Mesenchymal stem cell (in vitro differentiated cells and primary cell): Measurements from ENCODE around the gene ENDOG.
"Not testable (repeated sequence)": the region's sequence is repeated elsewhere in the genome, so short reads cannot be mapped to it uniquely, and the experiment has no call there.

Experiments used
- DNase-seq: peaks from one replicate; pipeline ENCODE4 v3.0.0-alpha.2; 2013
- H2AFZ ChIP-seq: one replicate; pipeline ENCODE4 v1.6.1; 2013; ENCODE audit warnings: low read depth, mild to moderate bottlenecking, control low read depth, inconsistent platforms, low read length, moderate library complexity
- H2AK5ac ChIP-seq: 2 replicates; pipeline ENCODE4 v1.6.1; 2013; ENCODE audit warnings: low read length, moderate library complexity, mild to moderate bottlenecking, inconsistent platforms; ENCODE audit not compliant: severe bottlenecking
- H2BK120ac ChIP-seq: one replicate; pipeline ENCODE4 v1.6.1; 2013; ENCODE audit warnings: low read depth, mild to moderate bottlenecking, inconsistent platforms, low read length, moderate library complexity
- H2BK12ac ChIP-seq, 2 experiments: one replicate each; pipeline ENCODE4 v1.6.1; 2013; ENCODE audit warnings: inconsistent platforms in 2 of 2, low read length in 2 of 2, mild to moderate bottlenecking in 2 of 2, moderate library complexity in 2 of 2, control low read depth in 1 of 2
- H2BK15ac ChIP-seq: one replicate; pipeline ENCODE4 v1.6.1; 2013; ENCODE audit warnings: mild to moderate bottlenecking, low read depth, inconsistent platforms; ENCODE audit not compliant: poor library complexity, severe bottlenecking
- H2BK5ac ChIP-seq: 2 replicates; pipeline ENCODE4 v1.6.1; 2013; ENCODE audit warnings: low read depth, mild to moderate bottlenecking, low read length, control low read depth, inconsistent platforms; ENCODE audit not compliant: poor library complexity, severe bottlenecking
- H3K14ac ChIP-seq, 2 experiments: one replicate each; pipeline ENCODE4 v1.6.1; 2013; ENCODE audit warnings: inconsistent platforms in 2 of 2, low read length in 2 of 2, control low read depth in 1 of 2, mild to moderate bottlenecking in 1 of 2, moderate library complexity in 1 of 2
- H3K18ac ChIP-seq, 2 experiments: one replicate each; pipeline ENCODE4 v1.6.1; 2013; ENCODE audit warnings: inconsistent platforms in 2 of 2, low read length in 2 of 2, control low read depth in 1 of 2, low read depth in 1 of 2, mild to moderate bottlenecking in 1 of 2
- H3K23ac ChIP-seq, 2 experiments: one replicate each; pipeline ENCODE4 v1.6.1; 2013; ENCODE audit warnings: inconsistent platforms in 2 of 2, low read length in 2 of 2, mild to moderate bottlenecking in 2 of 2, moderate library complexity in 2 of 2, control low read depth in 1 of 2
- H3K27ac ChIP-seq: 2 replicates; pipeline ENCODE4 v1.5.1; 2013; ENCODE audit warnings: mild to moderate bottlenecking, moderate library complexity, low read length, control low read depth, inconsistent platforms; ENCODE audit not compliant: poor library complexity, severe bottlenecking
- H3K27me3 ChIP-seq, 2 experiments: 2 replicates each; pipeline versions ENCODE4 v1.6.1 to v1.7.0; 2013; ENCODE audit warnings: low read length in 2 of 2, mild to moderate bottlenecking in 2 of 2, moderate library complexity in 2 of 2, control low read depth in 1 of 2, inconsistent platforms in 1 of 2; ENCODE audit not compliant: control insufficient read depth in 1 of 2, insufficient read depth in 1 of 2
- H3K36me3 ChIP-seq, 2 experiments: 2 replicates each; pipeline versions ENCODE4 v1.6.1 to v1.7.0; 2013; ENCODE audit warnings: low read length in 2 of 2, control low read depth in 1 of 2, inconsistent platforms in 1 of 2, low read depth in 1 of 2, mild to moderate bottlenecking in 1 of 2; ENCODE audit not compliant: insufficient read depth in 2 of 2, control insufficient read depth in 1 of 2
- H3K4ac ChIP-seq, 2 experiments: one replicate each; pipeline ENCODE4 v1.6.1; 2013; ENCODE audit warnings: inconsistent platforms in 2 of 2, low read length in 2 of 2, mild to moderate bottlenecking in 2 of 2, moderate library complexity in 2 of 2, control low read depth in 1 of 2, low read depth in 1 of 2
- H3K4me1 ChIP-seq: 2 replicates; pipeline ENCODE4 v1.6.1; 2013; ENCODE audit warnings: low read depth, low read length, control low read depth; ENCODE audit not compliant: control insufficient read depth, insufficient read depth
- H3K4me2 ChIP-seq: 2 replicates; pipeline ENCODE4 v1.6.1; 2013; ENCODE audit warnings: low read length, mild to moderate bottlenecking, inconsistent platforms; ENCODE audit not compliant: poor library complexity, severe bottlenecking
- H3K4me3 ChIP-seq, 2 experiments: 2 replicates each; pipeline versions ENCODE4 v1.5.1 to v1.7.0; 2013; ENCODE audit warnings: low read length in 2 of 2, mild to moderate bottlenecking in 2 of 2, control low read depth in 1 of 2, low read depth in 1 of 2; ENCODE audit not compliant: insufficient read depth in 1 of 2
- H3K79me1 ChIP-seq: replicated peaks from 2 replicates; pipeline ENCODE4 v1.6.1; 2013; ENCODE audit warnings: mild to moderate bottlenecking, control low read depth, low read length, inconsistent platforms; ENCODE audit not compliant: poor library complexity, severe bottlenecking
- H3K9ac ChIP-seq: 2 replicates; pipeline ENCODE4 v1.7.0; 2013; ENCODE audit warnings: mild to moderate bottlenecking, low read length, moderate library complexity
- H3K9me3 ChIP-seq: 2 replicates; pipeline ENCODE4 v1.7.0; 2013; ENCODE audit warnings: mild to moderate bottlenecking, low read length; ENCODE audit not compliant: control insufficient read depth
- H4K8ac ChIP-seq: one replicate; pipeline ENCODE4 v1.6.1; 2013; ENCODE audit warnings: inconsistent platforms, mild to moderate bottlenecking, low read length, moderate library complexity
- H4K91ac ChIP-seq: one replicate; pipeline ENCODE4 v1.6.1; 2013; ENCODE audit warnings: mild to moderate bottlenecking, low read length, inconsistent platforms
- WGBS: methylation state at CpG from one replicate; pipeline ENCODE4 v1.1.7; 2013; ENCODE audit warnings: mixed read lengths; 5-methylcytosine and 5-hydroxymethylcytosine counted together

ENDOG gene

GRCh38 chr9:128792134-128792533 lies 26.2 kb upstream of the ENDOG start:
- Histone ChIP-seq H3K4me2 (no peak overlapping the region), H2AK5ac (no peak overlapping the region), H2BK12ac (no peak overlapping the region), H3K9me3 (no peaks in the 10 kb centered on the region), H3K27me3 (no peaks in the 10 kb centered on the region), H2AFZ (no peak overlapping the region), H3K4me1 (peaks cover 7% of the 10 kb centered on the region), H4K91ac (no peak overlapping the region), H3K4ac (no peak overlapping the region), H3K4me3 (no peak overlapping the region), H3K36me3 (peaks cover 59 to 62% of the 10 kb centered on the region in 2 experiments), H2BK120ac (no peak overlapping the region), H4K8ac (no peak overlapping the region), H3K23ac (no peak overlapping the region), H2BK5ac (no peak overlapping the region), H3K27ac (no peak overlapping the region), H3K79me1 (peaks cover 45% of the 10 kb centered on the region), H3K14ac (no peak overlapping the region), H3K18ac (no peak overlapping the region), H3K9ac (no peak overlapping the region), H2BK15ac (no peak overlapping the region)
- no peak for DNase-seq
- 98% methylated on average over 9 of the region's 9 CpGs for WGBS

- Histone ChIP-seq H3K36me3 (peaks cover 69 to 72% of the 10 kb centered on the region in 2 experiments), H2AFZ (no peak overlapping the region), H3K9ac (no peak overlapping the region), H3K27ac (no peak overlapping the region), H3K4me2 (no peak overlapping the region), H3K27me3 (no peaks in the 10 kb centered on the region), H3K4me3 (no peak overlapping the region), H2BK120ac (no peak overlapping the region), H3K18ac (no peak overlapping the region), H2AK5ac (no peak overlapping the region), H2BK12ac (no peak overlapping the region), H4K8ac (no peak overlapping the region), H2BK15ac (no peak overlapping the region), H2BK5ac (no peak overlapping the region), H3K14ac (no peak overlapping the region), H3K4ac (no peak overlapping the region), H3K4me1 (peaks cover 3% of the 10 kb centered on the region), H3K23ac (no peak overlapping the region), H3K9me3 (no peaks in the 10 kb centered on the region), H3K79me1 (peaks cover 48% of the 10 kb centered on the region), H4K91ac (no peak overlapping the region)
- no peak for DNase-seq
- WGBS = 90% methylated on average over 8 of the region's 8 CpGs
These were observed 25.2 kb upstream of the ENDOG start for GRCh38 chr9:128792978-128793686.

GRCh38 chr9:128794961-128795360 lies 23.3 kb upstream of the ENDOG start:
- H2BK120ac ChIP-seq, H3K23ac ChIP-seq, H3K14ac ChIP-seq, H2BK12ac ChIP-seq, H3K4me3 ChIP-seq, H4K91ac ChIP-seq, H3K27me3 ChIP-seq, DNase-seq, H2BK5ac ChIP-seq, H2AFZ ChIP-seq, H3K27ac ChIP-seq, H3K18ac ChIP-seq, H3K9me3 ChIP-seq, H2BK15ac ChIP-seq, H4K8ac ChIP-seq, H3K4ac ChIP-seq, H2AK5ac ChIP-seq, H3K4me1 ChIP-seq, H3K4me2 ChIP-seq, H3K9ac ChIP-seq: not testable (repeated sequence)
- WGBS = no CpG with 5 or more reads among the region's 2 CpGs
- Histone ChIP-seq H3K79me1 (peaks cover 47% of the 10 kb centered on the region), H3K36me3 (peaks cover 77 to 84% of the 10 kb centered on the region in 2 experiments)

GRCh38 chr9:128798896-128799295 lies 19.4 kb upstream of the ENDOG start:
- Histone ChIP-seq H3K4ac (no peak overlapping the region), H3K27ac (no peak overlapping the region), H3K4me1 (no peaks in the 10 kb centered on the region), H3K9ac (no peak overlapping the region), H3K23ac (no peak overlapping the region), H2BK12ac (no peak overlapping the region), H4K91ac (no peak overlapping the region), H3K79me1 (peaks cover 16% of the 10 kb centered on the region), H3K36me3 (peaks cover 63 to 78% of the 10 kb centered on the region in 2 experiments), H2BK120ac (no peak overlapping the region), H4K8ac (no peak overlapping the region), H3K4me2 (no peak overlapping the region), H3K14ac (no peak overlapping the region), H2AFZ (no peak overlapping the region), H2BK15ac (no peak overlapping the region), H2AK5ac (no peak overlapping the region), H3K4me3 (no peak overlapping the region), H3K27me3 (no peaks in the 10 kb centered on the region), H3K18ac (no peak overlapping the region), H3K9me3 (no peaks in the 10 kb centered on the region), H2BK5ac (no peak overlapping the region)
- no peak for DNase-seq
- WGBS = 95% methylated on average over 7 of the region's 8 CpGs
